Astrocyte (in vitro differentiated cells and primary cell): Measurements from ENCODE around the gene APBA2. TPM values are rescaled to one million over a fixed set of nuclear protein-coding genes. Genes with fewer than 3 reads are reported as not detected.
A peak's percentile ranks its signal among the peaks of the same experiment; 100 is the strongest.

Experiments
- DNase-seq: peaks from one replicate; pipeline ENCODE4 v3.0.0-alpha.2; 2010; ENCODE audit warnings: low read depth
- FAIRE-seq: peaks from 2 replicates; lab custom pipeline; 2011; peaks lifted over from hg19 to GRCh38; lab: Jason Lieb, UNC
- H2AFZ ChIP-seq: 2 replicates; pipeline ENCODE4 v1.6.0; 2012; ENCODE audit warnings: low read depth, low read length, inconsistent platforms
- H3K27ac ChIP-seq: 2 replicates; pipeline ENCODE4 v1.5.1; 2011; ENCODE audit warnings: low read depth, low read length, inconsistent platforms
- H3K27me3 ChIP-seq: 2 replicates; pipeline ENCODE4 v1.6.0; 2011; ENCODE audit warnings: low read length, inconsistent platforms; ENCODE audit not compliant: insufficient read depth
- H3K36me3 ChIP-seq: 2 replicates; pipeline ENCODE4 v1.5.1; 2011; ENCODE audit warnings: low read length, inconsistent platforms; ENCODE audit not compliant: insufficient read depth
- H3K4me1 ChIP-seq: 2 replicates; pipeline ENCODE4 v1.5.1; 2011; ENCODE audit warnings: low read length, inconsistent platforms; ENCODE audit not compliant: insufficient read depth
- H3K4me2 ChIP-seq: 2 replicates; pipeline ENCODE4 v1.6.0; 2012; ENCODE audit warnings: low read length, inconsistent platforms
- H3K4me3 ChIP-seq: 2 replicates; pipeline ENCODE4 v1.5.1; 2011; ENCODE audit warnings: low read depth, mild to moderate bottlenecking, low read length, inconsistent platforms; ENCODE audit not compliant: insufficient read depth
- H3K79me2 ChIP-seq: 2 replicates; pipeline ENCODE4 v1.6.0; 2012; ENCODE audit warnings: mild to moderate bottlenecking, low read length, inconsistent platforms; ENCODE audit not compliant: insufficient read depth
- H3K9ac ChIP-seq: 2 replicates; pipeline ENCODE4 v1.6.0; 2012; ENCODE audit warnings: mild to moderate bottlenecking, low read length, inconsistent platforms
- H3K9me3 ChIP-seq: 2 replicates; pipeline ENCODE4 v1.5.1; 2012; ENCODE audit warnings: low read depth, mild to moderate bottlenecking, low read length, inconsistent platforms; ENCODE audit not compliant: insufficient read depth
- H4K20me1 ChIP-seq: 2 replicates; pipeline ENCODE4 v1.6.0; 2012; ENCODE audit warnings: low read length, inconsistent platforms; ENCODE audit not compliant: insufficient read depth
- H3K27ac Mint-ChIP-seq: one replicate; pipeline ENCODE4 v1.8.0; 2021; ENCODE audit warnings: mild to moderate bottlenecking, mixed read lengths; ENCODE audit not compliant: unreplicated experiment
- H3K27me3 Mint-ChIP-seq: one replicate; pipeline ENCODE4 v1.8.0; 2021; ENCODE audit warnings: low read depth, mixed read lengths; ENCODE audit not compliant: unreplicated experiment
- H3K36me3 Mint-ChIP-seq: one replicate; pipeline ENCODE4 v1.8.0; 2021; ENCODE audit warnings: low read depth, mixed read lengths; ENCODE audit not compliant: unreplicated experiment
- H3K4me1 Mint-ChIP-seq: one replicate; pipeline ENCODE4 v1.8.0; 2021; ENCODE audit warnings: low read depth, mixed read lengths; ENCODE audit not compliant: unreplicated experiment
- H3K4me3 Mint-ChIP-seq: one replicate; pipeline ENCODE4 v1.8.0; 2021; ENCODE audit warnings: mild to moderate bottlenecking, moderate library complexity, mixed read lengths; ENCODE audit not compliant: unreplicated experiment
- H3K9me3 Mint-ChIP-seq: one replicate; pipeline ENCODE4 v1.8.0; 2021; ENCODE audit warnings: mild to moderate bottlenecking, mixed read lengths; ENCODE audit not compliant: unreplicated experiment
- CTCF ChIP-seq: IDR thresholded peaks from 2 replicates; pipeline ENCODE4 v1.5.1; 2011; ENCODE audit warnings: low read depth, mild to moderate bottlenecking, inconsistent platforms, low read length, moderate library complexity; ENCODE audit not compliant: insufficient read depth
- EZH2 ChIP-seq: IDR thresholded peaks from 2 replicates; pipeline ENCODE4 v1.6.1; 2012; ENCODE audit warnings: mild to moderate bottlenecking, low read length, inconsistent platforms; ENCODE audit not compliant: insufficient read depth
- total RNA-seq: library from RNA; stranded (reverse); gene quantifications from 2 replicates; pipeline ENCODE4 v1.2.1, GENCODE V29; 2021

The APBA2 gene
- total RNA-seq, 1 donor from 2014 or later, result 15.2 TPM

- Mint-ChIP-seq H3K27me3 (no peaks in the 10 kb centered on the region), H3K4me1 (peaks cover 12% of the 10 kb centered on the region), H3K9me3 (no peaks in the 10 kb centered on the region), H3K4me3 (no peak overlapping the region), H3K27ac (no peak overlapping the region), H3K36me3 (peaks cover 4% of the 10 kb centered on the region)
- Histone ChIP-seq H3K27ac (no peak overlapping the region), H3K9ac (no peak overlapping the region), H2AFZ (no peak overlapping the region), H3K4me3 (no peak overlapping the region), H3K4me2 (no peak overlapping the region), H3K27me3 (peaks cover 2% of the 10 kb centered on the region), H4K20me1 (no peaks in the 10 kb centered on the region), H3K36me3 (no peaks in the 10 kb centered on the region), H3K9me3 (no peaks in the 10 kb centered on the region), H3K79me2 (no peaks in the 10 kb centered on the region), H3K4me1 (peaks cover 10% of the 10 kb centered on the region)
- FAIRE-seq (no peak), DNase-seq (no peak)
- TF ChIP-seq CTCF (no peak), EZH2 (no peak)
These were observed 108.5 kb downstream of the APBA2 start for GRCh38 chr15:28994142-28994830.

- no peak for TF ChIP-seq CTCF
- no peak for TF ChIP-seq EZH2
- Mint-ChIP-seq H3K4me3 (no peak overlapping the region), H3K4me1 (peaks cover 12% of the 10 kb centered on the region), H3K27me3 (no peaks in the 10 kb centered on the region), H3K36me3 (peaks cover 4% of the 10 kb centered on the region), H3K9me3 (no peaks in the 10 kb centered on the region), H3K27ac (no peak overlapping the region)
- Histone ChIP-seq H3K27me3 (peaks cover 2% of the 10 kb centered on the region), H3K9ac (no peak overlapping the region), H3K4me3 (no peak overlapping the region), H3K4me1 (peaks cover 8% of the 10 kb centered on the region), H3K9me3 (no peaks in the 10 kb centered on the region), H3K36me3 (no peaks in the 10 kb centered on the region), H2AFZ (no peak overlapping the region), H3K4me2 (peak overlapping the region; percentile 28), H4K20me1 (no peaks in the 10 kb centered on the region), H3K27ac (no peak overlapping the region), H3K79me2 (no peaks in the 10 kb centered on the region)
- FAIRE-seq (no peak), DNase-seq (no peak)
These were observed 109.2 kb downstream of the APBA2 start for GRCh38 chr15:28994831-28995596.
